ENCODE results near the gene MGMT. TPM values are rescaled to one million over a fixed set of nuclear protein-coding genes. Genes with fewer than 3 reads are reported as not detected.

MGMT gene
- total and polyA plus RNA-seq, 2 donors (not counting 1 experiment from before 2014, with no cell fraction given) = 1.9 to 29.1 TPM

GRCh38 chr10:129670124-129670523 lies 203.1 kb downstream of the MGMT start:
- Histone ChIP-seq H3K36me3 (ENCODE audit: control insufficient read depth, insufficient read depth, low read length) (no peaks in the 10 kb centered on the region), H4K20me1 (ENCODE audit: control insufficient read depth, extremely low read depth, insufficient read depth, low read length) (no peaks in the 10 kb centered on the region), H2AFZ (ENCODE audit: low read length) (no peak overlapping the region), H3K27me3 (ENCODE audit: control insufficient read depth, insufficient read depth, low read length) (no peaks in the 10 kb centered on the region), H3K4me1 (ENCODE audit: control insufficient read depth, extremely low read depth, insufficient read depth, low read length) (no peaks in the 10 kb centered on the region), H3K4me2 (ENCODE audit: extremely low read depth, insufficient read depth, low read length) (no peak overlapping the region), H3K4me3 (replicated peaks in 1 of 4; ENCODE audit: control extremely low read depth in 1 of 4, insufficient read depth in 1 of 4, low read depth in 3 of 4, low read length in 4 of 4) (no peak overlapping the region), H3K9me3 (ENCODE audit: control insufficient read depth, insufficient read depth, low read depth, low read length) (no peaks in the 10 kb centered on the region), H3K27ac (ENCODE audit: insufficient read depth, low read length) (no peak overlapping the region), H3K9ac (ENCODE audit: insufficient read depth, low read length) (no peak overlapping the region), H3K79me2 (ENCODE audit: control insufficient read depth, insufficient read depth, low read length) (no peaks in the 10 kb centered on the region)
- TF ChIP-seq EZH2 (IDR thresholded peaks at IDR 0.05; ENCODE audit: low read length, missing control alignments) (no peak), CTCF (conservative IDR thresholded peaks at IDR 0.05 in 1 of 2, IDR thresholded peaks at IDR 0.05 in 1 of 2; ENCODE audit: low read depth in 1 of 2, low read length in 2 of 2) (no peak)
- no peak for DNase-seq (ENCODE audit: low read depth in 2 of 2)

- H3K9me3 ChIP-seq (ENCODE audit: control insufficient read depth, insufficient read depth, low read depth, low read length) = no peaks in the 10 kb centered on the region
- no peak overlapping the region for H3K27ac ChIP-seq (ENCODE audit: insufficient read depth, low read length)
- no peak overlapping the region for H2AFZ ChIP-seq (ENCODE audit: low read length)
- no peak overlapping the region for H3K4me3 ChIP-seq (replicated peaks in 1 of 4; ENCODE audit: control extremely low read depth in 1 of 4, insufficient read depth in 1 of 4, low read depth in 3 of 4, low read length in 4 of 4)
- H3K4me1 ChIP-seq (ENCODE audit: control insufficient read depth, extremely low read depth, insufficient read depth, low read length) = no peaks in the 10 kb centered on the region
- H3K27me3 ChIP-seq (ENCODE audit: control insufficient read depth, insufficient read depth, low read length) = no peaks in the 10 kb centered on the region
- no peaks in the 10 kb centered on the region for H4K20me1 ChIP-seq (ENCODE audit: control insufficient read depth, extremely low read depth, insufficient read depth, low read length)
- no peaks in the 10 kb centered on the region for H3K79me2 ChIP-seq (ENCODE audit: control insufficient read depth, insufficient read depth, low read length)
- H3K4me2 ChIP-seq (ENCODE audit: extremely low read depth, insufficient read depth, low read length) = no peak overlapping the region
- no peaks in the 10 kb centered on the region for H3K36me3 ChIP-seq (ENCODE audit: control insufficient read depth, insufficient read depth, low read length)
- TF ChIP-seq CTCF (conservative IDR thresholded peaks at IDR 0.05 in 1 of 2, IDR thresholded peaks at IDR 0.05 in 1 of 2; ENCODE audit: low read depth in 1 of 2, low read length in 2 of 2) (no peak), EZH2 (IDR thresholded peaks at IDR 0.05; ENCODE audit: low read length, missing control alignments) (no peak)
- no peak overlapping the region for H3K9ac ChIP-seq (ENCODE audit: insufficient read depth, low read length)
- DNase-seq (ENCODE audit: low read depth in 2 of 2) = no peak
These were observed 206.3 kb downstream of the MGMT start for GRCh38 chr10:129673292-129673691.

GRCh38 chr10:129675027-129675769 lies 208.2 kb downstream of the MGMT start:
- no peak for DNase-seq (ENCODE audit: low read depth in 2 of 2)
- no peaks in the 10 kb centered on the region for H3K36me3 ChIP-seq (ENCODE audit: control insufficient read depth, insufficient read depth, low read length)
- no peaks in the 10 kb centered on the region for H4K20me1 ChIP-seq (ENCODE audit: control insufficient read depth, extremely low read depth, insufficient read depth, low read length)
- H3K27ac ChIP-seq (ENCODE audit: insufficient read depth, low read length) = no peak overlapping the region
- no peaks in the 10 kb centered on the region for H3K79me2 ChIP-seq (ENCODE audit: control insufficient read depth, insufficient read depth, low read length)
- H3K27me3 ChIP-seq (ENCODE audit: control insufficient read depth, insufficient read depth, low read length) = no peaks in the 10 kb centered on the region
- no peaks in the 10 kb centered on the region for H3K9me3 ChIP-seq (ENCODE audit: control insufficient read depth, insufficient read depth, low read depth, low read length)
- H2AFZ ChIP-seq (ENCODE audit: low read length) = no peak overlapping the region
- no peak overlapping the region for H3K9ac ChIP-seq (ENCODE audit: insufficient read depth, low read length)
- H3K4me1 ChIP-seq (ENCODE audit: control insufficient read depth, extremely low read depth, insufficient read depth, low read length) = no peaks in the 10 kb centered on the region
- no peak for TF ChIP-seq CTCF (conservative IDR thresholded peaks at IDR 0.05 in 1 of 2, IDR thresholded peaks at IDR 0.05 in 1 of 2; ENCODE audit: low read depth in 1 of 2, low read length in 2 of 2)
- TF ChIP-seq EZH2 (IDR thresholded peaks at IDR 0.05; ENCODE audit: low read length, missing control alignments) = no peak
- no peak overlapping the region for H3K4me3 ChIP-seq (replicated peaks in 1 of 4; ENCODE audit: control extremely low read depth in 1 of 4, insufficient read depth in 1 of 4, low read depth in 3 of 4, low read length in 4 of 4)
- no peak overlapping the region for H3K4me2 ChIP-seq (ENCODE audit: extremely low read depth, insufficient read depth, low read length)

Measured in fibroblast of lung (primary cell).